Right lobe of liver (tissue), 6 donors: ENCODE data around the gene FIGN. TPM values are rescaled to one million over a fixed set of nuclear protein-coding genes. Genes with fewer than 3 reads are reported as not detected.

Source experiments
- ATAC-seq, 4 donors: fragments of 200-7000 bp; cut with Tn5 transposase; one replicate each; pipeline ENCODE4 v1.9.1; 2020; ENCODE audit warnings: mild to moderate bottlenecking in 4 of 4, moderate library complexity in 4 of 4
- DNase-seq, 3 donors: peaks; one replicate each; pipeline ENCODE4 v3.0.0-alpha.2; 2020
- H3K27ac ChIP-seq, 3 donors: fragments of 200-600 bp; one replicate each; pipeline ENCODE4 v1.8.0; 2022
- H3K27me3 ChIP-seq, 2 donors: fragments of 200-600 bp; one replicate each; pipeline ENCODE4 v1.8.0; 2022
- H3K36me3 ChIP-seq, 4 donors: fragments of 200-600 bp; sonication (generic) in 1 of 4; one replicate each; pipeline versions ENCODE4 v1.5.1 to v1.8.0; 2017 to 2022; ENCODE audit warnings: control low read depth in 1 of 4
- H3K4me1 ChIP-seq, 4 donors: fragments of 200-600 bp; sonication (generic) in 1 of 4; one replicate each; pipeline versions ENCODE4 v1.5.1 to v1.8.0; 2017 to 2022; ENCODE audit warnings: control low read depth in 1 of 4
- H3K4me3 ChIP-seq, 3 donors: fragments of 200-600 bp; one replicate each; pipeline ENCODE4 v1.8.0; 2022
- H3K9me3 ChIP-seq, 4 donors: fragments of 200-600 bp; sonication (generic) in 1 of 4; one replicate each; pipeline versions ENCODE4 v1.5.1 to v1.8.0; 2017 to 2022; ENCODE audit warnings: control low read depth in 1 of 4
- POLR2A ChIP-seq: fragments of 450-650 bp; IDR thresholded peaks from one replicate; pipeline ENCODE4 v1.6.1; 2017; ENCODE audit warnings: antibody characterized with exemption, mild to moderate bottlenecking
- WGBS: methylation state at CpG from one replicate; pipeline ENCODE4 v1.1.6; 2018; ENCODE audit warnings: low coverage, low lambda C conversion rate; ENCODE audit not compliant: insufficient coverage; ENCODE audit errors: missing lambda C conversion rate; 5-methylcytosine and 5-hydroxymethylcytosine counted together
- intact Hi-C, 2 donors: fragments of 100-400 bp; cut with DNase I; formaldehyde crosslinking; loops; one replicate each; pipeline versions ENCODE4 v1.11.2 to v1.14.1; 2022
- total RNA-seq, 6 experiments: library from RNA; depleted of rRNA in 2 of 6; stranded (reverse); fragments of >200 nt in 2 of 6; fragmentation: NEBNext Ultra II Directional in 3 of 6; extraction: Animal tissue kit (Norgen Biotek cat#: 25700) in 3 of 6; gene quantifications; one replicate each; pipeline versions ENCODE4 v1.1.0 to v1.2.4, GENCODE V29; 2016 to 2023
- TF ChIP-seq, protein P1 (sequence below), 4 donors: fragments of 200-600 bp in 3 of 4; fragments of 450-650 bp in 1 of 4; IDR thresholded peaks; one replicate each; pipeline versions ENCODE4 v1.5.1 to v1.8.0; 2016 to 2022; ENCODE audit warnings: antibody characterized with exemption in 4 of 4, mild to moderate bottlenecking in 2 of 4
- donor health status: DM: no; HTN: yes; CAD: no.
- donor health status: DM: no; HTN: no; CAD: no.
- donor health status: DM: no; HTN: no; CAD: no.
- donor health status: DM: no; HTN: yes; CAD: no.
- donor health status: DM: no; HTN: yes; CAD: no.

The FIGN gene
- total RNA-seq, 6 experiments from 2014 or later, result 2.8 to 9.2 (median 5.1) TPM

DNA sequence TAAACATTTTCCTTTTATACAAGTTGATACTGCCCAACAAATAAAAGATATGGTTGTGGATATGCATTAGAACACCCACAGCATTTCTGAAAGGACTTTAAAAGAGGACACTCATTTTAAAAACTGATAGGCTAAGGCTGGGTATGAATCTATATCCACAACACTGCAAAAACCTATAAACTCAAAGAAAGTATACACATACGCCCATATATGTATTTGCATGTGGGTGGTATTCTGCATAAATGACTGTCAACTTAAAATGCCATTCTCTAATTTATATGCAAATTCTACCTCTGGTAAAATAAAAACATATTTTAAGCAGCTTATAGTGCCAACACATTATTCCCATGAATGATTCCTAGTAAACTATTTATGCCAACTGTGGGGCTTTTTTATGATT, 20.1 kb downstream of the FIGN start:
- Histone ChIP-seq H3K4me1 (peaks cover 0 to 30% (median 7%) of the 10 kb centered on the region in 4 donors), H3K27ac (peak overlapping the region in 1 of 3 donors; percentile 24), H3K36me3 (no peaks in the 10 kb centered on the region), H3K9me3 (no peaks in the 10 kb centered on the region), H3K4me3 (no peak overlapping the region), H3K27me3 (no peaks in the 10 kb centered on the region)
- TF ChIP-seq, protein P1, sequence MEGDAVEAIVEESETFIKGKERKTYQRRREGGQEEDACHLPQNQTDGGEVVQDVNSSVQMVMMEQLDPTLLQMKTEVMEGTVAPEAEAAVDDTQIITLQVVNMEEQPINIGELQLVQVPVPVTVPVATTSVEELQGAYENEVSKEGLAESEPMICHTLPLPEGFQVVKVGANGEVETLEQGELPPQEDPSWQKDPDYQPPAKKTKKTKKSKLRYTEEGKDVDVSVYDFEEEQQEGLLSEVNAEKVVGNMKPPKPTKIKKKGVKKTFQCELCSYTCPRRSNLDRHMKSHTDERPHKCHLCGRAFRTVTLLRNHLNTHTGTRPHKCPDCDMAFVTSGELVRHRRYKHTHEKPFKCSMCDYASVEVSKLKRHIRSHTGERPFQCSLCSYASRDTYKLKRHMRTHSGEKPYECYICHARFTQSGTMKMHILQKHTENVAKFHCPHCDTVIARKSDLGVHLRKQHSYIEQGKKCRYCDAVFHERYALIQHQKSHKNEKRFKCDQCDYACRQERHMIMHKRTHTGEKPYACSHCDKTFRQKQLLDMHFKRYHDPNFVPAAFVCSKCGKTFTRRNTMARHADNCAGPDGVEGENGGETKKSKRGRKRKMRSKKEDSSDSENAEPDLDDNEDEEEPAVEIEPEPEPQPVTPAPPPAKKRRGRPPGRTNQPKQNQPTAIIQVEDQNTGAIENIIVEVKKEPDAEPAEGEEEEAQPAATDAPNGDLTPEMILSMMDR (IDR thresholded peaks at IDR 0.05), result no peak
- no peak for TF ChIP-seq POLR2A
- 88% methylated on average over 1 of the region's 1 CpG for WGBS
- DNase-seq (no peak), ATAC-seq (peak in 1 of 4 donors; percentile 9)
- intact Hi-C loops, result no loop called here

DNA sequence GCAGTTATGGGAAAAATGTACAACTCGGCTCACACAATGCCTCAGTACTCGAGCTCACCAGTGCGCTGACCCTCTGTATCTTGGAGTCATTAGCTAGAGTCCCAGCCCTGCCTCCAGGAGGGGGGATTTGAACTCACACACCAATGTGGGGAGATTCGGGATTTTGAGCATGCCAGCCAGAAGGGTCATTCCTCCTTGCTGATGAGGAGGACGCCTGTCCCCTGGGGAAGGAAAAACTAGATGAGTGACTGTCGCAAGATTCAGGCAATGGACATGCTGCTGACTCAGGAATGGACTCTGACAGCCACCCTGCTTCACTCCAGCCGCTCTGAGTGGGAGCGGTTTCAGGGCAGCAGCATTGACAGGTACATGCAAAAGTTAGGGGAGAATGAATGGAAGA, 20.6 kb downstream of the FIGN start:
- Histone ChIP-seq H3K4me3 (no peak overlapping the region), H3K27me3 (no peaks in the 10 kb centered on the region), H3K27ac (peak overlapping the region in 1 of 3 donors; percentile 24), H3K9me3 (no peaks in the 10 kb centered on the region), H3K36me3 (no peaks in the 10 kb centered on the region), H3K4me1 (peaks cover 0 to 31% (median 7%) of the 10 kb centered on the region in 4 donors)
- no peak for TF ChIP-seq POLR2A
- TF ChIP-seq, protein P1 (IDR thresholded peaks at IDR 0.05), result no peak
- WGBS, result 48% methylated on average over 6 of the region's 8 CpGs
- intact Hi-C loops, result no loop called here
- peak; percentile 87 to 89 (median 88) for ATAC-seq
- DNase-seq, result peak; percentile 39 to 68 (median 60)

DNA sequence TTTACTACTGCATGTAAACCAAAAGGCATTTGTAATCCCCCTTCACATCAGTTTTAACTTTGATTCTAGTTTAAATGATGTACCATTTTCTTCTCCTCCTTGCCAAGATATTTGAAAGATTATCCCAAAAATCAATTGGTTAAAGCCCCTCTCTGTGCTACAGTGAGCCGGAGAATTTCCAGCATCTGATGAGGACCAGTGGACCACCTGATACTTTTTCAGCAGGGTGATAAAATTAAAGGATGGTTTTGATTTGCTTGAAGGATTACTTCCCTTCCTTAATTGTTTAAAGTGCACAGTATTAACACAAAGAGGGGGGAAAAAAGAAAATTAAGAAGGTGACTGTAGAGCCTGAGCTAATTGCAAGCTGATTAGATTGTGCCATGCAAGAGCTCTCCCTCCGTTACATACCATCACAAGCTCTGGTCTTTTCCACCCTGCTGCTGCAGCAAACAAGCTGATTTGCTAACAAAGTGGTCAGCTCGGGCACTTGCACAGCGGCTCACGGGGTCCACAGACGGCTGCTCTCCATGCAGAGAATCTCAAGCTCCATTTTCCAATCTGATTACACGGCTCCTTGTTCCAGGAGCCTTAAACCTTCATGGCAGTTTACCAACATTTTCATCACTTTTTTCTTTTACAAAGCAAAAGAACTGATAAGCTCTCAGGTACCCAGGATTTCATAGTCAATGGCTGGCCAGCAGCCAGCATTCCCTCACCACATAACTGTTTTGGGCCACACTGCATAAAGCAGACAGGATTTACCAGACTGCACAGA, 22.1 kb downstream of the FIGN start:
- WGBS, result 47% methylated on average over 7 of the region's 7 CpGs
- no peaks in the 10 kb centered on the region for H3K9me3 ChIP-seq
- peaks cover 0 to 46% (median 7%) of the 10 kb centered on the region in 4 donors for H3K4me1 ChIP-seq
- DNase-seq (no peak), ATAC-seq (no peak)
- intact Hi-C loops, result no loop called here
- H3K27me3 ChIP-seq, result no peaks in the 10 kb centered on the region
- no peak overlapping the region for H3K27ac ChIP-seq
- H3K36me3 ChIP-seq, result no peaks in the 10 kb centered on the region
- TF ChIP-seq, protein P1 (IDR thresholded peaks at IDR 0.05), result no peak
- no peak for TF ChIP-seq POLR2A
- H3K4me3 ChIP-seq, result no peak overlapping the region

DNA sequence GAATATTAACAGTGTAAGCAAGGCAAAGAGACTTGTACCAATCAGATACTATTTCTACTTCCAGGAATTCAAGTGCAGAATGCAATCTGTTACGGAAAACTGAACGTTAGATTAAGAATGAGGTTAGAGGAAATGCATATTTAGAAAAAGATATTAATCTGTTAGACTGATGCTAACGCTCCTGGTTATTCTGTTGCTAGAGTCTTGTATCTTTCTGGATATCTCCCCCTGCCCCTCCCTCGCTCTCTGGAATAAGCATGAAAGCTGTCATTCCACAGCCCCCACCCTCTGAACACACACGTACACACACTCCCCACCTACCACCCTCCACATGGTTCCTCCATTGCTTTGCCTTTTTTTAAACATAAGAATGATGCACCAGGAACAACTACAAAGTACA, 24.1 kb downstream of the FIGN start:
- ATAC-seq (no peak), DNase-seq (no peak)
- intact Hi-C loops, result no loop called here

More for the DNA sequence above, 24.1 kb downstream of the FIGN start:
- 70% methylated on average over 5 of the region's 5 CpGs for WGBS
- Histone ChIP-seq H3K27me3 (no peaks in the 10 kb centered on the region), H3K4me1 (peaks cover 0 to 51% (median 9%) of the 10 kb centered on the region in 4 donors), H3K36me3 (no peaks in the 10 kb centered on the region), H3K4me3 (no peak overlapping the region), H3K9me3 (no peaks in the 10 kb centered on the region), H3K27ac (no peak overlapping the region)
- TF ChIP-seq POLR2A, result no peak
- TF ChIP-seq, protein P1 (IDR thresholded peaks at IDR 0.05), result no peak
